HUES6 (cell line): ENCODE data around the gene SDHA.

Experiments
- H3K27ac ChIP-seq: 2 replicates; pipeline ENCODE4 v1.7.0; 2013; ENCODE audit warnings: low read depth, mild to moderate bottlenecking, low read length, inconsistent platforms
- H3K27me3 ChIP-seq: 2 replicates; pipeline ENCODE4 v1.6.1; 2013; ENCODE audit warnings: low read length; ENCODE audit not compliant: control insufficient read depth, insufficient read depth
- H3K36me3 ChIP-seq: 2 replicates; pipeline ENCODE4 v1.6.1; 2013; ENCODE audit warnings: low read length; ENCODE audit not compliant: control insufficient read depth, insufficient read depth
- H3K4me1 ChIP-seq: 2 replicates; pipeline ENCODE4 v1.6.1; 2013; ENCODE audit warnings: low read length; ENCODE audit not compliant: control insufficient read depth, insufficient read depth
- H3K4me3 ChIP-seq: 2 replicates; pipeline ENCODE4 v1.5.1; 2013; ENCODE audit warnings: low read depth, low read length
- H3K9ac ChIP-seq: one replicate; pipeline ENCODE4 v1.6.1; 2013; ENCODE audit warnings: mild to moderate bottlenecking, low read length
- H3K9me3 ChIP-seq: 2 replicates; pipeline ENCODE4 v1.6.1; 2013; ENCODE audit warnings: low read depth, low read length; ENCODE audit not compliant: control insufficient read depth, insufficient read depth

The SDHA gene

GRCh38 chr5:186091-187041 lies 31.8 kb upstream of the SDHA start:
- Histone ChIP-seq H3K4me1 (peaks cover 12% of the 10 kb centered on the region), H3K9me3 (no peaks in the 10 kb centered on the region), H3K27me3 (no peaks in the 10 kb centered on the region), H3K4me3 (no peak overlapping the region), H3K9ac (no peak overlapping the region), H3K27ac (no peak overlapping the region), H3K36me3 (peaks cover 15% of the 10 kb centered on the region; the same call in 1 of the 2 replicates)

- peaks cover 12% of the 10 kb centered on the region for H3K4me1 ChIP-seq
- no peak overlapping the region for H3K9ac ChIP-seq
- H3K27me3 ChIP-seq: no peaks in the 10 kb centered on the region
- H3K4me3 ChIP-seq: no peak overlapping the region
- H3K27ac ChIP-seq: no peak overlapping the region
- peaks cover 9% of the 10 kb centered on the region; the same call in 1 of the 2 replicates for H3K36me3 ChIP-seq
- H3K9me3 ChIP-seq: no peaks in the 10 kb centered on the region
Observed at GRCh38 chr5:187042-187431, 31.1 kb upstream of the SDHA start.

- peaks cover 2% of the 10 kb centered on the region; the same call in 1 of the 2 replicates for H3K36me3 ChIP-seq
- H3K27me3 ChIP-seq: no peaks in the 10 kb centered on the region
- no peaks in the 10 kb centered on the region for H3K9me3 ChIP-seq
- no peak overlapping the region for H3K27ac ChIP-seq
- no peak overlapping the region for H3K9ac ChIP-seq
- H3K4me3 ChIP-seq: peak overlapping the region; percentile 17; the same call in 1 of the 2 replicates
- peaks cover 12% of the 10 kb centered on the region for H3K4me1 ChIP-seq
Observed at GRCh38 chr5:187617-188451, 30.3 kb upstream of the SDHA start.

GRCh38 chr5:188488-189481 lies 29.3 kb upstream of the SDHA start:
- Histone ChIP-seq H3K9ac (no peak overlapping the region), H3K4me3 (peak overlapping the region; percentile 17; the same call in 1 of the 2 replicates), H3K27ac (no peak overlapping the region), H3K27me3 (no peaks in the 10 kb centered on the region), H3K4me1 (peaks cover 12% of the 10 kb centered on the region), H3K9me3 (no peaks in the 10 kb centered on the region), H3K36me3 (no peaks in the 10 kb centered on the region)

- Histone ChIP-seq H3K9ac (no peak overlapping the region), H3K27ac (no peak overlapping the region), H3K27me3 (no peaks in the 10 kb centered on the region)
Observed at GRCh38 chr5:189486-189885, 28.6 kb upstream of the SDHA start.

GRCh38 chr5:189976-190365 lies 28.1 kb upstream of the SDHA start:
- Histone ChIP-seq H3K9ac (no peak overlapping the region), H3K27ac (no peak overlapping the region), H3K9me3 (no peaks in the 10 kb centered on the region), H3K27me3 (no peaks in the 10 kb centered on the region), H3K4me3 (no peak overlapping the region), H3K36me3 (no peaks in the 10 kb centered on the region), H3K4me1 (peaks cover 12% of the 10 kb centered on the region)

More at GRCh38 chr5:189486-189885, 28.6 kb upstream of the SDHA start:
- H3K4me3 ChIP-seq: no peak overlapping the region
- H3K9me3 ChIP-seq: no peaks in the 10 kb centered on the region
- peaks cover 12% of the 10 kb centered on the region for H3K4me1 ChIP-seq
- no peaks in the 10 kb centered on the region for H3K36me3 ChIP-seq

- H3K4me1 ChIP-seq: peaks cover 12% of the 10 kb centered on the region
- H3K4me3 ChIP-seq: no peak overlapping the region
- no peaks in the 10 kb centered on the region for H3K36me3 ChIP-seq
- no peak overlapping the region for H3K9ac ChIP-seq
- H3K27me3 ChIP-seq: no peaks in the 10 kb centered on the region
- H3K9me3 ChIP-seq: no peaks in the 10 kb centered on the region
- H3K27ac ChIP-seq: no peak overlapping the region
Observed at GRCh38 chr5:190366-191035, 27.6 kb upstream of the SDHA start.

GRCh38 chr5:191036-191948 lies 26.8 kb upstream of the SDHA start, which contains the start of gene LRRC14B:
TSS of gene LRRC14B (plus strand) at chr5:191495. CDS start at chr5:191539, 44 bp downstream.
- H3K9me3 ChIP-seq: no peaks in the 10 kb centered on the region
- peaks cover 12% of the 10 kb centered on the region for H3K4me1 ChIP-seq
- H3K27ac ChIP-seq: no peak within 1 kb of the TSS
- H3K36me3 ChIP-seq: no peaks in the 10 kb centered on the region
- H3K4me3 ChIP-seq: no peak within 1 kb of the TSS
- no peak within 1 kb of the TSS for H3K9ac ChIP-seq
- no peaks in the 10 kb centered on the region for H3K27me3 ChIP-seq

GRCh38 chr5:191949-192690 lies 26.0 kb upstream of the SDHA start:
- Histone ChIP-seq H3K36me3 (no peaks in the 10 kb centered on the region), H3K9ac (no peak overlapping the region), H3K4me3 (no peak overlapping the region), H3K27me3 (no peaks in the 10 kb centered on the region), H3K4me1 (peaks cover 12% of the 10 kb centered on the region), H3K9me3 (no peaks in the 10 kb centered on the region), H3K27ac (no peak overlapping the region)
